HG02571 (cell line): ENCODE measurements around the gene ZNF618.
"Not testable (repeated sequence)": the region's sequence is repeated elsewhere in the genome, so short reads cannot be mapped to it uniquely, and the experiment has no call there.

Experiments
- ATAC-seq: cut with Tn5 transposase; IDR thresholded peaks from one replicate; pipeline ENCODE4 v1.9.1; 2021; ENCODE audit warnings: mild to moderate bottlenecking, moderate library complexity; ENCODE audit not compliant: unreplicated experiment

Gene ZNF618

GRCh38 chr9:113984639-113985380, 108.7 kb downstream of the ZNF618 start:
- no peak for ATAC-seq

GRCh38 chr9:113985968-113986585, 110.0 kb downstream of the ZNF618 start:
- no peak for ATAC-seq

- no peak for ATAC-seq
Observed at GRCh38 chr9:113986931-113987330, 110.8 kb downstream of the ZNF618 start.

GRCh38 chr9:113987526-113987925, 111.4 kb downstream of the ZNF618 start:
- ATAC-seq = no peak

- no peak for ATAC-seq
Observed at GRCh38 chr9:113988385-113989016, 112.4 kb downstream of the ZNF618 start.

GRCh38 chr9:113989017-113989713, 113.1 kb downstream of the ZNF618 start:
- ATAC-seq = no peak

GRCh38 chr9:113989714-113990569, 113.8 kb downstream of the ZNF618 start:
- ATAC-seq = no peak

GRCh38 chr9:113990570-113990907, 114.4 kb downstream of the ZNF618 start:
- ATAC-seq = no peak

- no peak for ATAC-seq
Observed at GRCh38 chr9:113990975-113991471, 114.9 kb downstream of the ZNF618 start.

GRCh38 chr9:113991714-113992113, 115.6 kb downstream of the ZNF618 start:
- ATAC-seq = no peak

- ATAC-seq = no peak
Observed at GRCh38 chr9:113992276-113992951, 116.3 kb downstream of the ZNF618 start.

GRCh38 chr9:113992994-113993393, 116.9 kb downstream of the ZNF618 start:
- no peak for ATAC-seq

- ATAC-seq = no peak
Observed at GRCh38 chr9:113993838-113994540, 117.9 kb downstream of the ZNF618 start.

- ATAC-seq = no peak
Observed at GRCh38 chr9:113995401-113995800, 119.3 kb downstream of the ZNF618 start.

- ATAC-seq = no peak
Observed at GRCh38 chr9:113995963-113996362, 119.9 kb downstream of the ZNF618 start.

- no peak for ATAC-seq
Observed at GRCh38 chr9:113996531-113997001, 120.5 kb downstream of the ZNF618 start.

GRCh38 chr9:113997064-113997463, 121.0 kb downstream of the ZNF618 start:
- ATAC-seq = not testable (repeated sequence)

GRCh38 chr9:113997610-113998009, 121.5 kb downstream of the ZNF618 start:
- no peak for ATAC-seq

- ATAC-seq = no peak
Observed at GRCh38 chr9:113998114-113998513, 122.0 kb downstream of the ZNF618 start.
